ENCODE measurements around the gene VPS4A. TPM values are rescaled to one million over a fixed set of nuclear protein-coding genes. Genes with fewer than 3 reads are reported as not detected.

The VPS4A gene
- polyA plus RNA-seq, 3 donors: 18.2 to 25.7 (median 21.8) TPM

- Histone ChIP-seq H4K20me1 (ENCODE audit: insufficient read depth, low read length) (peaks cover 83% of the 10 kb centered on the region), H3K79me2 (ENCODE audit: insufficient read depth, low read length) (peaks cover 66% of the 10 kb centered on the region), H3K27me3 (ENCODE audit: control insufficient read depth in 2 of 2, insufficient read depth in 2 of 2, low read length in 2 of 2) (no peaks in the 10 kb centered on the region), H3K4me2 (replicated peaks; ENCODE audit: extremely low read depth, low read length, poor library complexity, severe bottlenecking) (no peak overlapping the region), H3K27ac (ENCODE audit: low read depth in 1 of 2, low read length in 2 of 2) (no peak overlapping the region), H3K4me1 (ENCODE audit: control insufficient read depth in 1 of 2, insufficient read depth in 2 of 2, low read length in 2 of 2) (peaks cover 0 to 3% of the 10 kb centered on the region in 2 donors), H2AFZ (ENCODE audit: insufficient read depth, low read depth, low read length, poor library complexity, severe bottlenecking) (no peak overlapping the region), H3K36me3 (replicated peaks in 1 of 2; ENCODE audit: control insufficient read depth in 1 of 2, insufficient read depth in 2 of 2, low read length in 2 of 2) (peaks cover 76 to 89% of the 10 kb centered on the region in 2 donors), H3K9ac (ENCODE audit: insufficient read depth, low read length, poor library complexity, severe bottlenecking) (no peak overlapping the region), H3K9me3 (replicated peaks in 1 of 2; ENCODE audit: control insufficient read depth in 1 of 2, insufficient read depth in 1 of 2, low read length in 2 of 2) (no peaks in the 10 kb centered on the region), H3K4me3 (replicated peaks in 1 of 3; ENCODE audit: low read depth in 2 of 3, low read length in 3 of 3) (no peak overlapping the region)
- H3K9me3 Mint-ChIP-seq: no peaks in the 10 kb centered on the region
- peak overlapping the region in 1 of 7 donors; percentile 15 for H3K27ac Mint-ChIP-seq
- peaks cover 73 to 94% of the 10 kb centered on the region in 2 donors for H3K36me3 Mint-ChIP-seq
- H3K4me3 Mint-ChIP-seq: no peak overlapping the region
- peaks cover 16% of the 10 kb centered on the region for H3K4me1 Mint-ChIP-seq
- intact Hi-C loops (cut with micrococcal nuclease): no loop called here
- no peak for DNase-seq
- no peak for TF ChIP-seq CTCF (IDR thresholded peaks at IDR 0.05)
- 94% methylated on average over 10 of the region's 14 CpGs for WGBS (ENCODE audit: insufficient coverage)
- peaks cover 0 to 1% (median 0%) of the 10 kb centered on the region in 3 donors for H3K27me3 Mint-ChIP-seq (ENCODE audit: low read depth in 3 of 3)
These were observed 12.3 kb downstream of the VPS4A start for GRCh38 chr16:69323415-69323814.

- 80% methylated on average over 3 of the region's 8 CpGs for whole genome bisulfite sequencing (ENCODE audit: insufficient coverage)
These were observed 12.9 kb downstream of the VPS4A start for GRCh38 chr16:69324013-69324531.

More at GRCh38 chr16:69324013-69324531, 12.9 kb downstream of the VPS4A start:
- H3K4me3 ChIP-seq (replicated peaks in 1 of 3; ENCODE audit: low read depth in 2 of 3, low read length in 3 of 3): no peak overlapping the region
- H4K20me1 ChIP-seq (ENCODE audit: insufficient read depth, low read length): peaks cover 83% of the 10 kb centered on the region
- TF ChIP-seq CTCF (IDR thresholded peaks at IDR 0.05): no peak
- peaks cover under 1 to 10% of the 10 kb centered on the region in 2 donors for H3K4me1 ChIP-seq (ENCODE audit: control insufficient read depth in 1 of 2, insufficient read depth in 2 of 2, low read length in 2 of 2)
- Mint-ChIP-seq H3K4me3 (no peak overlapping the region), H3K27ac (peak overlapping the region in 2 of 7 donors; percentile 4 to 33), H3K27me3 (ENCODE audit: low read depth in 3 of 3) (peaks cover 0 to 1% (median 1%) of the 10 kb centered on the region in 3 donors), H3K36me3 (peaks cover 67 to 92% of the 10 kb centered on the region in 2 donors), H3K9me3 (no peaks in the 10 kb centered on the region), H3K4me1 (peaks cover 23% of the 10 kb centered on the region)
- peaks cover 70 to 89% of the 10 kb centered on the region in 2 donors for H3K36me3 ChIP-seq (replicated peaks in 1 of 2; ENCODE audit: control insufficient read depth in 1 of 2, insufficient read depth in 2 of 2, low read length in 2 of 2)
- intact Hi-C loops (cut with micrococcal nuclease): no loop called here
- no peaks in the 10 kb centered on the region for H3K9me3 ChIP-seq (replicated peaks in 1 of 2; ENCODE audit: control insufficient read depth in 1 of 2, insufficient read depth in 1 of 2, low read length in 2 of 2)
- peaks cover 68% of the 10 kb centered on the region for H3K79me2 ChIP-seq (ENCODE audit: insufficient read depth, low read length)
- no peak overlapping the region for H3K9ac ChIP-seq (ENCODE audit: insufficient read depth, low read length, poor library complexity, severe bottlenecking)
- no peak overlapping the region for H2AFZ ChIP-seq (ENCODE audit: insufficient read depth, low read depth, low read length, poor library complexity, severe bottlenecking)
- no peak for DNase-seq
- H3K4me2 ChIP-seq (replicated peaks; ENCODE audit: extremely low read depth, low read length, poor library complexity, severe bottlenecking): no peak overlapping the region
- peak overlapping the region in 1 of 2 donors; percentile 26 for H3K27ac ChIP-seq (ENCODE audit: low read depth in 1 of 2, low read length in 2 of 2)
- no peaks in the 10 kb centered on the region for H3K27me3 ChIP-seq (ENCODE audit: control insufficient read depth in 2 of 2, insufficient read depth in 2 of 2, low read length in 2 of 2)

All from CD14-positive monocyte (primary cell).